ENCODE measurements around the gene OR10K2.
"Not testable (repeated sequence)": the region's sequence is repeated elsewhere in the genome, so short reads cannot be mapped to it uniquely, and the experiment has no call there.

Gene OR10K2, protein sequence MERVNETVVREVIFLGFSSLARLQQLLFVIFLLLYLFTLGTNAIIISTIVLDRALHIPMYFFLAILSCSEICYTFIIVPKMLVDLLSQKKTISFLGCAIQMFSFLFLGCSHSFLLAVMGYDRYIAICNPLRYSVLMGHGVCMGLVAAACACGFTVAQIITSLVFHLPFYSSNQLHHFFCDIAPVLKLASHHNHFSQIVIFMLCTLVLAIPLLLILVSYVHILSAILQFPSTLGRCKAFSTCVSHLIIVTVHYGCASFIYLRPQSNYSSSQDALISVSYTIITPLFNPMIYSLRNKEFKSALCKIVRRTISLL

DNA sequence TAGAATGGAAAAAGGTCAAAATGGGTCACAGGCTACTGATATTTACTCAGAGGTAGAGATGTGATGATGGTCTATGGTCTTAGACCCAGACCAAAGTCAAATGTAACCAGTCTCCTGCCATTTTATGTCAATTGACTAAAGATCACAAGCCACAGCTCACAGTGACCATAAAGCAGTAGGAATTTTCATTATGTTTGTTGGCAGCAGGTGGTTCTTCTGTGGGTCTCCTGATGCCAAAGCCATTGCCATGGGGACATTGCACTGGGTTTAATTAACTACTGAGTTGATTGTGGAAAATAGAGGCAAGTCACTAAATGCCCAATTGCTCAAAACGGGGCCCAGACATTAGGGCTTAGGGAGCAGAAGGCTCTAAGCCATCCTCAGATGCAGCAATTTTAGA lies at the start of gene OR10K2:
TSS of gene OR10K2 (minus strand) at position 101 of the 400 bp plus-strand sequence. CDS start 5,371 bp downstream, outside the sequence.
- DNase-seq (ENCODE audit: insufficient read length, low spot score) (no peak), FAIRE-seq (no peak)
- no peak for TF ChIP-seq POLR2A (IDR thresholded peaks at IDR 0.05; ENCODE audit: low read depth, low read length)

- no peak for FAIRE-seq
- TF ChIP-seq POLR2A (IDR thresholded peaks at IDR 0.05; ENCODE audit: low read depth, low read length) = no peak
- no peak for DNase-seq (ENCODE audit: insufficient read length, low spot score)
Observed at GRCh38 chr1:158471920-158472319, 45.9 kb upstream of the OR10K2 start, which contains the start of gene OR10R2. Gene OR10R2, plus strand, starts transcription at chr1:158472220. Its CDS starts 106 bp downstream, at chr1:158472326.

DNA sequence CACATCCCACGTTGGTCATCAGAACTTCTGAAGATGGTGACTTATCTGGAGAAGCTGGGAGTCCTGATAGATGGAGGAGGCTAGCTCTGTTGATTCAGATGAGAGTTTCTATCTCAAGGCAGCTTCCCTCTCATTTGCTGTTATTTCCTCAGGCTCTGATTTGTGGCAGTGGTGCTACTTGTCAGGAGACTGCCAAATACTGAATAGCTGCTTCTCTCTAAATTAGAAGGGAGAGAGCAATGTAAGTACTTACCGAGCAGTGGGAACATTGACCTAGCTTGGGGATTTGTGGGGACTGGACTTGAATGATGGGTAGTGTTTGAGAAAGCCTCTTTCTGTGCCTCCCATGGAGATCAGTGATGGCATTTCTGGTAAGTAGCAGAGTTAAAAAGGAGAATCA lies 35.5 kb upstream of the OR10K2 start, which contains the start of gene OR10K1:
TSS of gene OR10K1 (plus strand) at position 301 of the 400 bp plus-strand sequence. CDS start 3,728 bp downstream, outside the sequence.
- FAIRE-seq = no peak
- TF ChIP-seq POLR2A (IDR thresholded peaks at IDR 0.05; ENCODE audit: low read depth, low read length) = no peak

GRCh38 chr1:158458263-158458662 lies 32.2 kb upstream of the OR10K2 start:
- TF ChIP-seq POLR2A (IDR thresholded peaks at IDR 0.05; ENCODE audit: low read depth, low read length) = no peak
- DNase-seq (ENCODE audit: insufficient read length, low spot score) = no peak
- FAIRE-seq = no peak

More for the DNA sequence above, 35.5 kb upstream of the OR10K2 start, which contains the start of gene OR10K1:
- no peak for DNase-seq (ENCODE audit: insufficient read length, low spot score)

- no peak for TF ChIP-seq POLR2A (IDR thresholded peaks at IDR 0.05; ENCODE audit: low read depth, low read length)
- FAIRE-seq (no peak), DNase-seq (ENCODE audit: insufficient read length, low spot score) (no peak)
Observed at GRCh38 chr1:158457246-158457645, 31.2 kb upstream of the OR10K2 start.

GRCh38 chr1:158454537-158454936 lies 28.5 kb upstream of the OR10K2 start:
- FAIRE-seq (no peak), DNase-seq (ENCODE audit: insufficient read length, low spot score) (no peak)
- TF ChIP-seq POLR2A (IDR thresholded peaks at IDR 0.05; ENCODE audit: low read depth, low read length) = no peak

DNA sequence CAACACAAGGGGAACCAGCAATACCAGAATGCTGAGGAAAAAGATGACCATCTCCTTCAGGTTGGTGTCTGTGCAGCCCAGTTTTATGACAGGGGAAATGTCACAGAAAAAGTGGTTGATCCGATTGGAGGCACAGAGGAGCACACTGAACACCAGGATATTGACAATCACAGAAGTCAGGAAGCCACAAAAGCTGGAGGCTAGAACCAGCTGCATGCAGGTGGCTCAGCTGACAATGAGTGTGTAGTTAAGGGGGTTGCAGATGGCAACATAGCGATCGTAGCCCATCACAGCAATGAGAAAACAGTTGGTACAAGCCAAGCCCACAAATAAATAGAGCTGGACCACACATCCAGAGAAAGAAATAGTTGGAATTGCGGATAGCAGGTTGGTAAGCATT lies 19.3 kb upstream of the OR10K2 start:
- DNase-seq (ENCODE audit: insufficient read length, low spot score) = no peak
- no peak for FAIRE-seq
- TF ChIP-seq POLR2A (IDR thresholded peaks at IDR 0.05; ENCODE audit: low read depth, low read length) = no peak

DNA sequence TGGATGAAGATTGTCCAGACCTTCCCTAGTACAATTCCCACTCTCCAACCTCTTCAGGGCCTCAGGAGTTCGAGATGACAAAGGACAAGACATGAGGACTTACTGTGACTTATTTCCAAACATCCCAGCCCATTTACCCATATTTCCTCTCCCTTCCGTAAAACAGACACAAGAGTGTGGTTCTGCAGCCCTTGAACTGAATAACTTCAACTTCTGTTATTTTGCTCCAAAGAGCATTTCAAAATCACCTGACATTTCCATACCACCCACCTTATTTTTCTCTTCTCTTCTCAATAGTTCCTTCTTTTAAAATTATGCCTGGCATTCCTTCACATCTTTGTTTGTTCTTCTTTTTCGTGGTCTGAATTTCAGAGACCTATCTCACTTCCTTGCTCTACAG lies 8.7 kb upstream of the OR10K2 start:
- FAIRE-seq = no peak
- no peak for TF ChIP-seq POLR2A (IDR thresholded peaks at IDR 0.05; ENCODE audit: low read depth, low read length)
- DNase-seq (ENCODE audit: insufficient read length, low spot score) = no peak

GRCh38 chr1:158430163-158430562 lies 4.1 kb upstream of the OR10K2 start:
- not testable (repeated sequence) for DNase-seq (ENCODE audit: insufficient read length, low spot score); FAIRE-seq

DNA sequence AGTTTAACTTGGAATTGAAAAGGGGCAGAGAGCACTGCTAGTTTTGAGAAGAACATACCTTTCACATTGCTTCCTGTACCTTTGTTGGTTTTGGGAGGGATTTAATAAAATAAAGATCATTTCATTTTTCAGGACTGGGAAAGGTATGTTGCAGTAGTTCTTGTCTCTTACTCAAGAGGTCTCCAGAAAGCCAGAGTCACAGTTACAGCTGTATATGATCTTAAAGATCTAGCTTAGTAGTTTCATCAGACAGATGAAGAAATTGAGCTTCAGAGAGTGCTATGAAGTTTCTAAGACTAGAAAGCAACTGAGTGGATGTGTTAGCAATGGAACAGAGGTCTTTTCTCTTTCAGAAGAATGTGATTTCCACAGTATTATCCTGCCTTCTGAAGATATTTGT lies 1.0 kb downstream of the OR10K2 start:
- no peak for DNase-seq (ENCODE audit: insufficient read length, low spot score)
- FAIRE-seq = no peak
- TF ChIP-seq POLR2A (IDR thresholded peaks at IDR 0.05; ENCODE audit: low read depth, low read length) = no peak

DNA sequence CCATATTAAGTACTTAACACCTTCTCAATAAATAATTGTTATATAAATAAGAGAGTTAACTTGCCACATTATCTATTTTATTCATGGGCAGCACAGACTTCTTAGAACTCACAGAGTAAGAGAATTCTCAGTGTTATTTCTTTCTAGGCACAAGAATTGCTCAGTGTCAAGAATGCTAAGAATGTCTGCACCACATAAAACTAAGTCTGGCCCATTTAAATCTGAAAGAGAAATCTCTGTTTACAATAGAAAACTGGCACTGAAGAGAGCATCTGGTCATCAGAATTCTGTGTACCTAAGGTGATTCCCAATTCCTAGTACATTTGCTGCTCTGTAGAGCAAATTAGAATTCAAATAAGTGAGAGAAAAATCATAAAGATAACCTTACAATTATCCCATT lies 3.8 kb downstream of the OR10K2 start:
- no peak for TF ChIP-seq POLR2A (IDR thresholded peaks at IDR 0.05; ENCODE audit: low read depth, low read length)
- no peak for DNase-seq (ENCODE audit: insufficient read length, low spot score)
- FAIRE-seq = no peak

GRCh38 chr1:158417586-158417985 lies 8.5 kb downstream of the OR10K2 start:
- DNase-seq (ENCODE audit: insufficient read length, low spot score) (no peak), FAIRE-seq (no peak)
- TF ChIP-seq POLR2A (IDR thresholded peaks at IDR 0.05; ENCODE audit: low read depth, low read length) = no peak

DNA sequence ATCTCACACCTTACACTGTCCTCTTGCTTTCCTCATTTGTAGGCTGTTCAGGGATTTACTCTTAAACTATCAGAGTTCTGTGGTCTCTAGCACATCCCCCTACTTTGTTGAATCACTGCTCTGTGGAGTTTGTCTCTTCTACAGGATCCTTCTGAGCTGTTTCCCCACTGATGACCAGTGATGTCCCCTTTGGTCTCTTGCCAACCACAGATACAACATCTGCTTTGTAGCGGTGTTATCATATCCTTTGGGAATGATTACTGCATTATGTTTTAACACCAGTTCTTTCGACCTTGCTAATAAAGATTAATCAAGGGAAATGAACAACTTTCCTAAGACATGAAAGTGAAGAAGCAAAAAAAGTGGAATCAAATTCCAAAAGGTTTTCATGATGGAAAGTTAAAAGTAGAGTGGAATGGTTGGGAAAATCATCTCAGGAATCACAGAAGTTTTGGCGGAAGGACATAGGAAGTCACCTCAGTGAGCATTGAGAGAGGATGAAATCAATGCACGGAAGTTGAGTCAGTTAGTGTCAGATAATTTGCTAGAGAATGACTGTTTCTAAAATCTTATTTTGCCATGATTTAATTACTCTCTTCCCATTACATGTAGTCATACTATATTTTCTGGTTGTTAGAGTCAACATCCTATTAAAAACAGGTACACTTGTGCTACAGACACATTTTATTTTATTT lies 11.2 kb downstream of the OR10K2 start:
- no peak for FAIRE-seq
- DNase-seq (ENCODE audit: insufficient read length, low spot score) = no peak
- TF ChIP-seq POLR2A (IDR thresholded peaks at IDR 0.05; ENCODE audit: low read depth, low read length) = no peak

- DNase-seq (ENCODE audit: insufficient read length, low spot score) (no peak), FAIRE-seq (no peak)
- TF ChIP-seq POLR2A (IDR thresholded peaks at IDR 0.05; ENCODE audit: low read depth, low read length) = no peak
Observed at GRCh38 chr1:158407092-158407491, 18.9 kb downstream of the OR10K2 start.

DNA sequence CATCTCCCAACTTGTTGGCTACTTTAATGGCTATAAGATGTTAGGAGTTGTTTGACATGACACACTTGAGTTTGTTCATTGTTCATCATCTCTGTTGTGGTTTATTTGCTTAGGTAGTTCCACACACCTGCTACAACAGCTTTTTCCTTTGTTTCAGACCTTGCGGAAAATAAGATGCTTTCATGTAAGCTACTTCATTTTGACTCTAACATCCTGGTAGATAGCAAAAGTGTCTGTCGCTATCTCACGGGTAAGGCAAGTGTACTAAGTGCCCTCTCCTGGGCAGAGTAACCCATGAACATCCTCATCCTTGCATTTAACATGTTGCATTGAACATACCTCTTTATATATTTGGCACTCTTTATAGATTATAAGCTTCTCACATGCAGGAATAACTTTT lies 25.2 kb downstream of the OR10K2 start:
- no peak for FAIRE-seq
- no peak for DNase-seq (ENCODE audit: insufficient read length, low spot score)
- no peak for TF ChIP-seq POLR2A (IDR thresholded peaks at IDR 0.05; ENCODE audit: low read depth, low read length)
